GM18873 (cell line): ENCODE measurements around the gene TRIM56.
"Not testable (repeated sequence)": the region's sequence is repeated elsewhere in the genome, so short reads cannot be mapped to it uniquely, and the experiment has no call there.

Experiments
- ATAC-seq: cut with Tn5 transposase; IDR thresholded peaks from one replicate; pipeline ENCODE4 v1.9.1; 2021; ENCODE audit warnings: mild to moderate bottlenecking, moderate library complexity, moderate number of reproducible peaks; ENCODE audit not compliant: unreplicated experiment, low FRiP score

Gene TRIM56

DNA sequence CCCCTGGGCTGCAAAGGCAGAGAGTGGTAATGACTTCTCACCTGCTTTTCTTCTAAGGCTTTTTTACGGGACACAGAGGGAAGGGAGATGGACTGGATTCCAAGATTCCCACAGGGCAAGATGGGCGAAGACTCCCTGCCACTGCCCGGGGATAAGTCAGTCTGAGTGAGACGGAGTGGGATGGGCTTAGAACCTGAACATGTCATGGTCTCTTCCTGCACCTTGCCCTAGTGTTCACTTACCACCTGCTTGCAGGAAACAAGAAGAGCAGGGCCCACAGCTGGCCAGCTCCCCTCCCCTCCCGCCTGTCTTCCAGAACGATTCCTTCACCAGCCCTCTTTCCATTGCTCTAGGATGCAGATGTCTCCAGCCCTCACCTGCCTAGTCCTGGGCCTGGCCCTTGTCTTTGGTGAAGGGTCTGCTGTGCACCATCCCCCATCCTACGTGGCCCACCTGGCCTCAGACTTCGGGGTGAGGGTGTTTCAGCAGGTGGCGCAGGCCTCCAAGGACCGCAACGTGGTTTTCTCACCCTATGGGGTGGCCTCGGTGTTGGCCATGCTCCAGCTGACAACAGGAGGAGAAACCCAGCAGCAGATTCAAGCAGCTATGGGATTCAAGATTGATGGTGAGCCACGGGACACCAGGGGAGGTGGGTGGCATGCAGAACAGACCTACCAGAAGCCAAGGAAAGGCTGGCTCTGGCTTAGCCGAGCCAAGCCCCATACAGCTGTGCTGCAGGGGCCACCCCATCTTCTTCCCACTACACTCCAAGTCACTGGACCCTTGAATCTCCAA, 43.0 kb downstream of the TRIM56 start:
- ATAC-seq, result no peak

DNA sequence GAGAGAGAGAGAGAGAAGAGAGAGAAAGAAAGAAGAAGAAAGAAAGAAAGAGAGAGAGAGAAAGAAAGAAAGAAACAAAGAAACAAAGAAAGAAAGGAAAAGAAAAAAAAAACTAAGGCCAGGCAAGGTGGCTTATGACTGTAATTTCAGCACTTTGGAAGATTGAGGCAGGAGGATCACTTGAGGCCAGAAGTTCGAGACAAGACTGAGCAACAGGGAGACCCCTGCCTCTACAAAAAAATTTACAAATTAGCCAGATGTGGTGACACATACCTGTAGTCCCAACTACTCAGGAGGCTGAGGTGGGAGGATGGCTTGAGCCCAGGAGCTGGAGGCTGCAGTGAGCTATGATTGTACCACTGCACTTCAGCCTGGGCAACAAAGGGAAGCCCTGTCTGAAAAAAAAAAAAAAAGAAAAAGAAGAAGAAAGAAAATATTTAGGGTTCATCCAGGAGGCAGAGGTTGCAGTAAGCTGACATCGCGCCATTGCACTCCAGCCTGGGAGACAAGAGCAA, 44.4 kb downstream of the TRIM56 start:
- no peak for ATAC-seq

DNA sequence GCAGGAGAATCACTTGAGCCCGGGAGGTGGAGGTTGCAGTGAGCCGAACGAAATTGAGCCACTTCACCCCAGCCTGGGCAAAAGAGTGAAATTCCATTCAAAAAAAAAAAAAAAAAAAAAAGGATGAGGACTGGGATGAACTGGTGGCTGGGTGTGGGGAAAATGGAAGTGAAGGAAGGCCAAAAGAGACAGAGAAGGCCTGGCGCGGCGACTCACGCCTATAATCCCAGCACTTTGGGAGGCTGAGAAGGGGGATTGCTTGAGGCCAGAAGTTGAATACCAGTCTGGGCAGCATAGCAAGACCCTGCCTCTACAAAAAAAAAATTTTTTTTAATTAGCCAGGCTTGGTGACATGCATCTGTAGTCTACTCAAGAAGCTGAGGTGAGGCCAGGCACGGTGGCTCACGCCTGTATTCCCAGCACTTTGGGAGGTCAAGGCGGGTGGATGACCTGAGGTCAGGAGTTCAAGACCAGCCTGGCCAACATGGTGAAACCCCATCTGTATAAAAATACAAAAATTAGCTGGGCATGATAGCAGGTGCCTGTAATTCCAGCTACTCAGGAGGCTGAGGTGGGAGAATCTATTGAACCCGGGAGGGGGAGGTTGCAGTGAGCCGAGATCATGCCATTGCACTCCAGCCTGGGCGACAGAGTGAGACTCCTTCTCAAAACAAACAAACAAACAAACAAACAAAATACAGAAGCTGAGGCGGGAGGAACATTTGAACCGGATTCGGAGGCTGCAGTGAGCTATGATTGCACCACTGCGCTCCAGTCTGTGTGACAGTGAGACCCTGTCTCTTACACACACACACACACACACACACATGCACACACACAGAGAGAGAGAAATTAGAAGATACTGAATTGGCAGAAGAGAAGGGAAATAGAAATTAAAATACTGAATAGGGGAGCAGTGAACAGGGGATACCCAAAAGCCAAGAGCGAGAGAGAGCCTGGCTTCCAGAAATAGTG, 47.6 kb downstream of the TRIM56 start:
- ATAC-seq, result not testable (repeated sequence)

DNA sequence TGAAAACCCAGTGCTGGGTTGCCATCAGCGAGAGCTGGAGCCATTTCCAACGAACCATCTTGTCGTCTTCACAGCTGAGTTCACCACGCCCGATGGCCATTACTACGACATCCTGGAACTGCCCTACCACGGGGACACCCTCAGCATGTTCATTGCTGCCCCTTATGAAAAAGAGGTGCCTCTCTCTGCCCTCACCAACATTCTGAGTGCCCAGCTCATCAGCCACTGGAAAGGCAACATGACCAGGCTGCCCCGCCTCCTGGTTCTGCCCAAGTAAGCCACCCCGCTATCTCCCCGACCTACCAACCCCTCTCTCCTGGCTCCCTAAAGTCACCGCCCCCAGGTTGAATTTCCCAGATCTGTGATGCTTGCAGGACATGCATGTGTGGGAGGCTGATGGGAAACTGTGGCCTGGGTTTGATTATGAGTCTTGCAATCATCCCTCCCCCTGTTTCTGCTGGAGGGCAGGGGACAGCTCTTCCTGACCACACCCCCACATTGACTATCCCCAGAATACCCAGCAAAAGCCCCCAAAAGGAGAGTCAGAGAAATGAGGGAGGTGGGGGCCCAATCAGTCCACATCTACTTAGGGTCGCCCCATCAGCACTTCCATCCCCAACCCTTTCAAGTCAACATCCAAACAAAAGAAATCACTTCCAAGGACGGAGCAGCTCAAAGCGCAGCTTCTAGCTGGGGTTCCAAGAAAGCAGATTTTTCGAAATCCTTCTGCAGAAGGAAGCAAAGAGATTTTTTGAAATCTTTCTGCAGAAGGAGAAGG, 48.5 kb downstream of the TRIM56 start:
- no peak for ATAC-seq

DNA sequence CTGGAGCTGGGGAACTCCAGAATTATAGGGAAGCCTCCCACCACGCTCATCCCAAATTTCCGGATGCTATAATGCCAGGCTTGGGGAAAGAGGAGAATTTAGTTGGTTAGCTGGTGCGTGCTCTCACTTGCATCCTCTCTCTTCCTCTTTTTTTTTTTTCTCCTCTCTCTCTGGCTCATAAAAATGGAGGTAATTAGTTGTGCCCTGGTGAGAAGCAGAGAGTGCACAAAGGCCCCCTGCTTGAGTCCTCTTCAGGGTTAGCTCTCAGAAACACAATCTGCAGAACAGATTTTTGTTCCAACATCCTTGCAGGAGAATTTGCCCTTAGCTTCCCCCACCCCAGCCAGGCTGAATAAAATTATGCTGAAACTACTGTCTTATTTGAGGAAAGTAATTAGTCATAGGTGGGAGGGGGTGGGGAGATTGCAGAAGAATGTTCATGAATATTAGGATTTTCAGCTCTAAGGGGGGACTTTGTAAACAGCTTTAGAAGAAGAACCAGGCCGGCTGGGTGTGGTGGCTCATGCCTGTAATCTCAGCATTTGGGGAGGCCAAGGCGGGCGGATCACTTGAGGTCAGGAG, 49.2 kb downstream of the TRIM56 start:
- ATAC-seq, result no peak

DNA sequence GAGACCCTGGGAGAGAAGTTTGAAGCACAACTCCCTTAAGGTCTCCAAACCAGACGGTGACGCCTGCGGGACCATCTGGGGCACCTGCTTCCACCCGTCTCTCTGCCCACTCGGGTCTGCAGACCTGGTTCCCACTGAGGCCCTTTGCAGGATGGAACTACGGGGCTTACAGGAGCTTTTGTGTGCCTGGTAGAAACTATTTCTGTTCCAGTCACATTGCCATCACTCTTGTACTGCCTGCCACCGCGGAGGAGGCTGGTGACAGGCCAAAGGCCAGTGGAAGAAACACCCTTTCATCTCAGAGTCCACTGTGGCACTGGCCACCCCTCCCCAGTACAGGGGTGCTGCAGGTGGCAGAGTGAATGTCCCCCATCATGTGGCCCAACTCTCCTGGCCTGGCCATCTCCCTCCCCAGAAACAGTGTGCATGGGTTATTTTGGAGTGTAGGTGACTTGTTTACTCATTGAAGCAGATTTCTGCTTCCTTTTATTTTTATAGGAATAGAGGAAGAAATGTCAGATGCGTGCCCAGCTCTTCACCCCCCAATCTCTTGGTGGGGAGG, 52.5 kb downstream of the TRIM56 start:
- ATAC-seq, result no peak

DNA sequence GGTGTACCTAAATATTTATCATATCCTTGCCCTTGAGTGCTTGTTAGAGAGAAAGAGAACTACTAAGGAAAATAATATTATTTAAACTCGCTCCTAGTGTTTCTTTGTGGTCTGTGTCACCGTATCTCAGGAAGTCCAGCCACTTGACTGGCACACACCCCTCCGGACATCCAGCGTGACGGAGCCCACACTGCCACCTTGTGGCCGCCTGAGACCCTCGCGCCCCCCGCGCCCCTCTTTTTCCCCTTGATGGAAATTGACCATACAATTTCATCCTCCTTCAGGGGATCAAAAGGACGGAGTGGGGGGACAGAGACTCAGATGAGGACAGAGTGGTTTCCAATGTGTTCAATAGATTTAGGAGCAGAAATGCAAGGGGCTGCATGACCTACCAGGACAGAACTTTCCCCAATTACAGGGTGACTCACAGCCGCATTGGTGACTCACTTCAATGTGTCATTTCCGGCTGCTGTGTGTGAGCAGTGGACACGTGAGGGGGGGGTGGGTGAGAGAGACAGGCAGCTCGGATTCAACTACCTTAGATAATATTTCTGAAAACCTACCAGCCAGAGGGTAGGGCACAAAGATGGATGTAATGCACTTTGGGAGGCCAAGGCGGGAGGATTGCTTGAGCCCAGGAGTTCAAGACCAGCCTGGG, 53.1 kb downstream of the TRIM56 start:
- no peak for ATAC-seq

DNA sequence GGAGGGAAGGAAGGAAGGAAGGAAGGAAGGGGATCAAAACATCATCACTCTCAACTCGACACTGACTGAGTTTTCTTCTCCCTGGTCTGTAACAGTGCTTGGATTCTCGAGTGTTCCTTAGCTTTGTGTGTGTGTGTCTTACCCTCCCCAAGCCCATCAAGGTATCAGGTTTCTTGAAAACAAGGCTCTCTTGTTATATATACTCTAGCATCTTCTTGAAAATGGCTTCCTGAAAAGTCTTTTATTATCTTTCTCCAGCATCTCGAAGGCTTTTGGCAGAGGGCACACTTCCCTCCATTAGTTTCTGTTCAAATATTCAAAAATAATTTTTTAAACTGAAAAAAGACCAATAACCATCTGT, 55.0 kb downstream of the TRIM56 start:
- ATAC-seq, result no peak

DNA sequence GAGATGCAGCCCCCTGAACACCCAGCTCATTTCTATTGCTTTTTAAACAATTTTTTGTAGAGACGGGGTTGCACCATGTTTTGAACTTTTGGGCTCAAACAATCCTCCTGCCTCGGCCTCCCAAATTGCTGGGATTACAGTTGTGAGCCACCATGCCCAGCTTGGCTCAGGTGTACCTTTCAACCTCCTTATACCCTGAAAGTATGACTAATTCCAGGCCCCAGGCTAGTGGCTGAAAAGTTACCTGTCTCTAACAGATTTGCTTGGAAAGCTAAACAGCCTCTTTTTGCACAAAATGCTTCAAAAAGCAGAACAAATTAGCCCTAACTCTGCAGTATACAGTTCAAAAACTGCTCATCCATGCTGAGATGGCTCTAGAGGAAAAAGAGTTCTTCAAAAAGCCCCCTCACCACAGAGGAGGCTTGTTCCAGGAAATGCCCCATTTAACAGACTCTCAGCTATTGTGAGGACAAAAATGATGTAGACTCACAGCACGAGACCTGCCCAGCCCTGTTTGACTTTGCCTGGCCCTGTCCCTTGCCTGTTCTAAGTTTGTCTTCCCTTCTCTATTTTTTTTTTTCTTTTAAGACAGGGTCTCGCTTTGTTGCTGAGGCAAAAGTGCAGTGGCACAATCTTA, 55.6 kb downstream of the TRIM56 start:
- ATAC-seq, result no peak
